ENCODE data around the gene NRM. TPM values are rescaled to one million over a fixed set of nuclear protein-coding genes. Genes with fewer than 3 reads are reported as not detected.

The NRM gene
- total and polyA plus RNA-seq, 2 experiments from 2014 or later, result 13.8 to 33.8 TPM

DNA sequence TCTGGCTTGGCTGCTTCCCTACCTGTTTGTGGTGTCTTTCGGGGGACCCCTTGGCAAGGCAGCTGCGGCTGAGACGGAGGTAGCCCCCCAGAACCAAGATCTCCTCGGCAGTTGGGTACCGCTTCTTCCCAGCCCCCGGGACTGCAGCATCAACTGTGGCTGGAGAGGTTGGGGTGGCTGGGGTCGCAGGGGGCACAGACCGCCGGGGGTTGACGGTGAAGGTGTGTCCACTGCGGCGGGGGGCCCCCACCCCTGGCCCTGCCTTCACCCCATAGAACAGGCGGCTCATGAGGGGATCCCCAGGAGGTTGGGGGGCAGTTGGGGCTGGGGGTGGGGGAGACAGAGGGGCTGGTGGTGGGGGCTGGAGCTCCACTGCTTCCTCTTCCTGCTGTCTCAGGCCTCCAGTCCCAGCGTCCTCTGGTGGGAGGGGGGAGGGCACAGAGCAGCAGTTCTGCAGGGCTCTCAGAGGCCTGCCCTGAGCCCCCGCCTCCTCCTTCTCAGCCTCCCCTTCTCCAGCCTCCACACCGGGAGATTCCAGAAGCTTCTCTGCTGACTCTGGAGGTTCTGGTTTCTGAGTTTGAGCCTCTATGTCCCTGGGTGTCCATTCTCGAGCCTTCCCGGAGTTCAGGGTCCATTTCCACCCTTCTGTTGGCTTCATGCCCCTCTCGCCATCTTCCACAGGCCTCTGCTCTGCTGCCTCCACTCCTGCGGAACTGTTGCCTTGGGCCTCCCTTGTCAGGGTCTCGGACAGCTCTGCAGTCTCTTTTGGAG lies 6.2 kb downstream of the NRM start:
- H3K4me3 ChIP-seq, result peak overlapping the region; percentile 45
- peaks cover 65% of the 10 kb centered on the region for H3K4me1 Mint-ChIP-seq
- H3K4me3 Mint-ChIP-seq, result peak overlapping the region; percentile 81
- no peak overlapping the region for H2AFZ ChIP-seq
- H3F3A ChIP-seq (replicated peaks; ENCODE audit: low read depth), result 0 out of 2 replicates have a peak, but pooled peaks cover 9% of the 10 kb centered on the region
- no peak overlapping the region for H3K27ac Mint-ChIP-seq
- no peaks in the 10 kb centered on the region; the same call in 1 of the 2 replicates for H4K20me1 ChIP-seq (replicated peaks; ENCODE audit: insufficient read depth)
- ATAC-seq (no peak), DNase-seq (ENCODE audit: low spot score) (no peak)
- H3K79me2 ChIP-seq (replicated peaks; ENCODE audit: insufficient read depth), result peaks cover 22% of the 10 kb centered on the region
- H3K9me2 ChIP-seq (ENCODE audit: insufficient read depth), result no peaks in the 10 kb centered on the region
- 0 out of 2 replicates have a peak, but pooled peaks cover 5% of the 10 kb centered on the region for H3K27me3 ChIP-seq (ENCODE audit: insufficient read depth)
- TF ChIP-seq EZH2phosphoT487 (IDR thresholded peaks at IDR 0.05; ENCODE audit: unreplicated experiment), result no peak
- TF ChIP-seq, protein P1, sequence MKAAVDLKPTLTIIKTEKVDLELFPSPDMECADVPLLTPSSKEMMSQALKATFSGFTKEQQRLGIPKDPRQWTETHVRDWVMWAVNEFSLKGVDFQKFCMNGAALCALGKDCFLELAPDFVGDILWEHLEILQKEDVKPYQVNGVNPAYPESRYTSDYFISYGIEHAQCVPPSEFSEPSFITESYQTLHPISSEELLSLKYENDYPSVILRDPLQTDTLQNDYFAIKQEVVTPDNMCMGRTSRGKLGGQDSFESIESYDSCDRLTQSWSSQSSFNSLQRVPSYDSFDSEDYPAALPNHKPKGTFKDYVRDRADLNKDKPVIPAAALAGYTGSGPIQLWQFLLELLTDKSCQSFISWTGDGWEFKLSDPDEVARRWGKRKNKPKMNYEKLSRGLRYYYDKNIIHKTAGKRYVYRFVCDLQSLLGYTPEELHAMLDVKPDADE (IDR thresholded peaks at IDR 0.05), result no peak
- no peak for TF ChIP-seq EZH2 (IDR thresholded peaks at IDR 0.05; ENCODE audit: low read depth, unreplicated experiment)
- no peaks in the 10 kb centered on the region for H3K36me3 ChIP-seq (ENCODE audit: insufficient read depth)
- H3K27me3 Mint-ChIP-seq (ENCODE audit: insufficient read depth, low read depth, poor library complexity), result peaks cover 29% of the 10 kb centered on the region
- peaks cover 45% of the 10 kb centered on the region for H3K4me1 ChIP-seq (ENCODE audit: insufficient read depth)
- H3K9me3 Mint-ChIP-seq, result no peaks in the 10 kb centered on the region; the same call in 2 of the 3 replicates
- peak overlapping the region; percentile 98 for H3K4me2 ChIP-seq
- H3K36me3 Mint-ChIP-seq (ENCODE audit: low read depth), result peaks cover 17% of the 10 kb centered on the region
- no peak overlapping the region for H3K27ac ChIP-seq (ENCODE audit: low read depth)

DNA sequence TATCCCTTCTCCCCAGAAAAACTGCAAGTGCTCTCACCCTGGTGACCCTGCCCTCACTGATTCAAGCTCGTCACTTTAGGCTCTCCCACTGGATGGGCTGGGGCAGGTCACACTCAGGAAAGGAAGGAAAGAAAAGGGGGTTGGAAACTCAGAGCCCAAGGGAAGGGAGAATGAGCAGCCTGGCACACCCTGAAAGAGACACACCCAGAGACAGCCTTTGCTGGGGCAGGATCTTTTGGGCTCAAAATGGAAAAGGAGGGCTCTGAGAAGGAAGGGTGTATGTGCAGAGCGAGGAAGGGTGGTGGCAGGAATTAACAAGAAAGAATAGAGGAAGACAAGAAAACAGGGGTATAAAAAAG lies 6.8 kb downstream of the NRM start:
- TF ChIP-seq NANOG (IDR thresholded peaks at IDR 0.05; ENCODE audit: borderline replicate concordance) (no peak), CREB1 (CRISPR knock-in tag; IDR thresholded peaks at IDR 0.05; ENCODE audit: low read depth) (no peak), JUNB (IDR thresholded peaks at IDR 0.05; ENCODE audit: unreplicated experiment) (no peak), EZH2 (IDR thresholded peaks at IDR 0.05; ENCODE audit: low read depth, unreplicated experiment) (no peak), STAT1 (IDR thresholded peaks at IDR 0.05; ENCODE audit: unreplicated experiment) (no peak), POLR2AphosphoS5 (IDR thresholded peaks at IDR 0.05; ENCODE audit: low read depth) (no peak), ZNF331 (CRISPR knock-in tag; IDR thresholded peaks at IDR 0.05; ENCODE audit: low read depth) (no peak), EZH2phosphoT487 (IDR thresholded peaks at IDR 0.05; ENCODE audit: unreplicated experiment) (no peak), ZNF114 (CRISPR knock-in tag; IDR thresholded peaks at IDR 0.05) (no peak)
- TF ChIP-seq, protein P1 (IDR thresholded peaks at IDR 0.05), result no peak
- TF ChIP-seq, protein P2, sequence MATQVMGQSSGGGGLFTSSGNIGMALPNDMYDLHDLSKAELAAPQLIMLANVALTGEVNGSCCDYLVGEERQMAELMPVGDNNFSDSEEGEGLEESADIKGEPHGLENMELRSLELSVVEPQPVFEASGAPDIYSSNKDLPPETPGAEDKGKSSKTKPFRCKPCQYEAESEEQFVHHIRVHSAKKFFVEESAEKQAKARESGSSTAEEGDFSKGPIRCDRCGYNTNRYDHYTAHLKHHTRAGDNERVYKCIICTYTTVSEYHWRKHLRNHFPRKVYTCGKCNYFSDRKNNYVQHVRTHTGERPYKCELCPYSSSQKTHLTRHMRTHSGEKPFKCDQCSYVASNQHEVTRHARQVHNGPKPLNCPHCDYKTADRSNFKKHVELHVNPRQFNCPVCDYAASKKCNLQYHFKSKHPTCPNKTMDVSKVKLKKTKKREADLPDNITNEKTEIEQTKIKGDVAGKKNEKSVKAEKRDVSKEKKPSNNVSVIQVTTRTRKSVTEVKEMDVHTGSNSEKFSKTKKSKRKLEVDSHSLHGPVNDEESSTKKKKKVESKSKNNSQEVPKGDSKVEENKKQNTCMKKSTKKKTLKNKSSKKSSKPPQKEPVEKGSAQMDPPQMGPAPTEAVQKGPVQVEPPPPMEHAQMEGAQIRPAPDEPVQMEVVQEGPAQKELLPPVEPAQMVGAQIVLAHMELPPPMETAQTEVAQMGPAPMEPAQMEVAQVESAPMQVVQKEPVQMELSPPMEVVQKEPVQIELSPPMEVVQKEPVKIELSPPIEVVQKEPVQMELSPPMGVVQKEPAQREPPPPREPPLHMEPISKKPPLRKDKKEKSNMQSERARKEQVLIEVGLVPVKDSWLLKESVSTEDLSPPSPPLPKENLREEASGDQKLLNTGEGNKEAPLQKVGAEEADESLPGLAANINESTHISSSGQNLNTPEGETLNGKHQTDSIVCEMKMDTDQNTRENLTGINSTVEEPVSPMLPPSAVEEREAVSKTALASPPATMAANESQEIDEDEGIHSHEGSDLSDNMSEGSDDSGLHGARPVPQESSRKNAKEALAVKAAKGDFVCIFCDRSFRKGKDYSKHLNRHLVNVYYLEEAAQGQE (IDR thresholded peaks at IDR 0.05; ENCODE audit: unreplicated experiment), result no peak
- TF ChIP-seq, protein P3, sequence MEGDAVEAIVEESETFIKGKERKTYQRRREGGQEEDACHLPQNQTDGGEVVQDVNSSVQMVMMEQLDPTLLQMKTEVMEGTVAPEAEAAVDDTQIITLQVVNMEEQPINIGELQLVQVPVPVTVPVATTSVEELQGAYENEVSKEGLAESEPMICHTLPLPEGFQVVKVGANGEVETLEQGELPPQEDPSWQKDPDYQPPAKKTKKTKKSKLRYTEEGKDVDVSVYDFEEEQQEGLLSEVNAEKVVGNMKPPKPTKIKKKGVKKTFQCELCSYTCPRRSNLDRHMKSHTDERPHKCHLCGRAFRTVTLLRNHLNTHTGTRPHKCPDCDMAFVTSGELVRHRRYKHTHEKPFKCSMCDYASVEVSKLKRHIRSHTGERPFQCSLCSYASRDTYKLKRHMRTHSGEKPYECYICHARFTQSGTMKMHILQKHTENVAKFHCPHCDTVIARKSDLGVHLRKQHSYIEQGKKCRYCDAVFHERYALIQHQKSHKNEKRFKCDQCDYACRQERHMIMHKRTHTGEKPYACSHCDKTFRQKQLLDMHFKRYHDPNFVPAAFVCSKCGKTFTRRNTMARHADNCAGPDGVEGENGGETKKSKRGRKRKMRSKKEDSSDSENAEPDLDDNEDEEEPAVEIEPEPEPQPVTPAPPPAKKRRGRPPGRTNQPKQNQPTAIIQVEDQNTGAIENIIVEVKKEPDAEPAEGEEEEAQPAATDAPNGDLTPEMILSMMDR (conservative IDR thresholded peaks at IDR 0.05; ENCODE audit: low read depth in 2 of 2), result no peak
- 0 out of 2 replicates have a peak, but pooled peaks cover 9% of the 10 kb centered on the region for H3F3A ChIP-seq (replicated peaks; ENCODE audit: low read depth)
- Mint-ChIP-seq H3K27ac (peak overlapping the region; percentile 49; the same call in 1 of the 2 replicates), H3K4me1 (peaks cover 67% of the 10 kb centered on the region), H3K4me3 (peak overlapping the region; percentile 63), H3K27me3 (ENCODE audit: insufficient read depth, low read depth, poor library complexity) (peaks cover 29% of the 10 kb centered on the region), H3K36me3 (ENCODE audit: low read depth) (peaks cover 17% of the 10 kb centered on the region), H3K9me3 (no peaks in the 10 kb centered on the region; the same call in 2 of the 3 replicates)
- 0 out of 2 replicates have a peak, but pooled peaks cover 5% of the 10 kb centered on the region for H3K27me3 ChIP-seq (ENCODE audit: insufficient read depth)
- peak overlapping the region; percentile 76 for H3K4me2 ChIP-seq
- no peaks in the 10 kb centered on the region; the same call in 1 of the 2 replicates for H4K20me1 ChIP-seq (replicated peaks; ENCODE audit: insufficient read depth)
- peaks cover 48% of the 10 kb centered on the region for H3K4me1 ChIP-seq (ENCODE audit: insufficient read depth)
- peaks cover 22% of the 10 kb centered on the region for H3K79me2 ChIP-seq (replicated peaks; ENCODE audit: insufficient read depth)
- DNase-seq (ENCODE audit: low spot score), result no peak
- peak overlapping the region; percentile 45 for H3K4me3 ChIP-seq
- H3K36me3 ChIP-seq (ENCODE audit: insufficient read depth), result no peaks in the 10 kb centered on the region
- ATAC-seq, result no peak
- no peak overlapping the region for H2AFZ ChIP-seq
- H3K27ac ChIP-seq (ENCODE audit: low read depth), result no peak overlapping the region
- H3K9me2 ChIP-seq (ENCODE audit: insufficient read depth), result no peaks in the 10 kb centered on the region
